DND-41 (cell line): ENCODE data around the gene CCDC136.

ENCODE experiments used
- ATAC-seq: fragments of 200-7000 bp; cut with Tn5 transposase; 3 replicates; pipeline ENCODE4 v1.9.1; 2021; ENCODE audit warnings: low read depth; ENCODE audit not compliant: insufficient read depth
- DNase-seq: peaks from one replicate; pipeline ENCODE4 v3.0.0-alpha.2; 2020
- H2AFZ ChIP-seq: 2 replicates; pipeline ENCODE4 v1.6.0; 2012; ENCODE audit warnings: low read depth, low read length
- H3K27ac ChIP-seq: 2 replicates; pipeline ENCODE4 v1.5.1; 2012; ENCODE audit warnings: low read length, inconsistent platforms
- H3K27me3 ChIP-seq: fragments of 200-600 bp; sonication (generic); 2 replicates; pipeline ENCODE4 v1.6.0; 2012; ENCODE audit warnings: low read length, mild to moderate bottlenecking, inconsistent platforms; ENCODE audit not compliant: insufficient read depth, poor library complexity
- H3K36me3 ChIP-seq: 2 replicates; pipeline ENCODE4 v1.5.1; 2012; ENCODE audit warnings: low read length, inconsistent platforms; ENCODE audit not compliant: insufficient read depth
- H3K4me1 ChIP-seq: 2 replicates; pipeline ENCODE4 v1.5.1; 2012; ENCODE audit warnings: mild to moderate bottlenecking, low read length; ENCODE audit not compliant: insufficient read depth
- H3K4me2 ChIP-seq: 2 replicates; pipeline ENCODE4 v1.6.0; 2012; ENCODE audit warnings: mild to moderate bottlenecking, moderate library complexity, low read length, inconsistent platforms; ENCODE audit not compliant: insufficient read depth
- H3K4me3 ChIP-seq, 2 experiments: fragments of 200-600 bp in 1 of 2; shearing (Covaris generic) in 1 of 2; 2 replicates each; pipeline ENCODE4 v1.5.1; 2012 to 2016; ENCODE audit warnings: inconsistent platforms in 2 of 2, low read length in 2 of 2, mild to moderate bottlenecking in 2 of 2, low read depth in 1 of 2, moderate library complexity in 1 of 2
- H3K79me2 ChIP-seq: 2 replicates; pipeline ENCODE4 v1.6.0; 2012; ENCODE audit warnings: low read length, inconsistent platforms; ENCODE audit not compliant: insufficient read depth
- H3K9ac ChIP-seq: 2 replicates; pipeline ENCODE4 v1.6.0; 2012; ENCODE audit warnings: low read depth, mild to moderate bottlenecking, inconsistent platforms, low read length, moderate library complexity
- H3K9me3 ChIP-seq: 2 replicates; pipeline ENCODE4 v1.5.1; 2012; ENCODE audit warnings: low read length, moderate library complexity, mild to moderate bottlenecking, inconsistent platforms; ENCODE audit not compliant: insufficient read depth, severe bottlenecking
- H4K20me1 ChIP-seq: 2 replicates; pipeline ENCODE4 v1.6.0; 2012; ENCODE audit warnings: low read length; ENCODE audit not compliant: insufficient read depth
- EZH2 ChIP-seq: IDR thresholded peaks from 3 replicates; pipeline ENCODE4 v1.6.1; 2012; ENCODE audit warnings: borderline replicate concordance, low read depth, mild to moderate bottlenecking, moderate library complexity, low read length, inconsistent platforms; ENCODE audit not compliant: severe bottlenecking
- TF ChIP-seq, protein P1 (sequence below): IDR thresholded peaks from 2 replicates; pipeline ENCODE4 v1.5.1; 2012; ENCODE audit warnings: borderline replicate concordance, low read length, moderate library complexity, mild to moderate bottlenecking; ENCODE audit not compliant: poor library complexity, severe bottlenecking; ENCODE audit errors: extremely low read depth

Gene CCDC136

DNA sequence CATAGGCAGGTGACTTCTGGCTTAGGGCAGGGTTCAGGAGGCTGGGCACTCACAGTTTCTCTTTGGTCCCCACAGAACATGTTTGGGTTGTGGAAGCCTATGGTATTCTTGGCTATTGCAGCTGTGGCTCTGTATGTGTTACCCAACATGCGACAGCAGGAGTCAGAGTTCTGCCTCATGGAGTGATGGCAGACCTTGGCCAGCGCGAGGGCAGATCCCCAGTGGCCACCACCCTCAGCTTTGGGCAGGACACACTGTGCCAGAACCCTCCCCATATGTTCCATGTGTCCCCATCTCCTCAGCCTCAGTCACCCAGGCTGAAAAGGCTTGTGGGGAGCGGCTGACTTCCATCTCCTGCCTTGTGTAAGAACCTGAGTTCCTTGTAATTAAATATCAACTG lies 30.0 kb downstream of the CCDC136 start:
- Histone ChIP-seq H3K27ac (no peak overlapping the region), H3K9ac (no peak overlapping the region), H2AFZ (no peak overlapping the region), H3K79me2 (no peaks in the 10 kb centered on the region), H3K27me3 (no peaks in the 10 kb centered on the region), H3K4me2 (no peak overlapping the region), H3K4me1 (no peaks in the 10 kb centered on the region), H3K4me3 (no peak overlapping the region), H3K9me3 (no peaks in the 10 kb centered on the region), H3K36me3 (no peaks in the 10 kb centered on the region), H4K20me1 (no peaks in the 10 kb centered on the region)
- no peak for DNase-seq
- no peak for ATAC-seq
- no peak for TF ChIP-seq EZH2
- TF ChIP-seq, protein P1, sequence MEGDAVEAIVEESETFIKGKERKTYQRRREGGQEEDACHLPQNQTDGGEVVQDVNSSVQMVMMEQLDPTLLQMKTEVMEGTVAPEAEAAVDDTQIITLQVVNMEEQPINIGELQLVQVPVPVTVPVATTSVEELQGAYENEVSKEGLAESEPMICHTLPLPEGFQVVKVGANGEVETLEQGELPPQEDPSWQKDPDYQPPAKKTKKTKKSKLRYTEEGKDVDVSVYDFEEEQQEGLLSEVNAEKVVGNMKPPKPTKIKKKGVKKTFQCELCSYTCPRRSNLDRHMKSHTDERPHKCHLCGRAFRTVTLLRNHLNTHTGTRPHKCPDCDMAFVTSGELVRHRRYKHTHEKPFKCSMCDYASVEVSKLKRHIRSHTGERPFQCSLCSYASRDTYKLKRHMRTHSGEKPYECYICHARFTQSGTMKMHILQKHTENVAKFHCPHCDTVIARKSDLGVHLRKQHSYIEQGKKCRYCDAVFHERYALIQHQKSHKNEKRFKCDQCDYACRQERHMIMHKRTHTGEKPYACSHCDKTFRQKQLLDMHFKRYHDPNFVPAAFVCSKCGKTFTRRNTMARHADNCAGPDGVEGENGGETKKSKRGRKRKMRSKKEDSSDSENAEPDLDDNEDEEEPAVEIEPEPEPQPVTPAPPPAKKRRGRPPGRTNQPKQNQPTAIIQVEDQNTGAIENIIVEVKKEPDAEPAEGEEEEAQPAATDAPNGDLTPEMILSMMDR: no peak

DNA sequence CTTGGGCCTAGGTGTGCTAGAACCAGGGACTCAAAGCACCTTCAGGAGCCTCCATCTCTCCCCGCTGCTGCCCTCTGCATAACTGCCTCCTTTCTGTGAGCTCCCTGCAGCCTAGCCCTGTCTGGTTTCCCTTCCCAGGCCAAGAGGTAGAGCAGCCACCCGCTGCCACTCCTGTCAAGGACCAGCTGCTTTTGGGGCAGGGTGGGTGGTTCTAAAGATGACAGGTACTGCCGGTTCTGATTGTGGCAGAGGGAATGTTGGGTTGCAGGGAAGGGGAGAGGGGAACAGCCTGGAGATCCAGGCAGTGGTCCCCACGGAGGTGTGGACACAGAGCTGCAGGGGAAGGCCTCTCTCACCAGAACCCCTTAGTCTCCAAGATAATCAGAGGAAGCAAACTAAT lies 34.7 kb downstream of the CCDC136 start:
- Histone ChIP-seq H3K4me3 (no peak overlapping the region), H3K9me3 (no peaks in the 10 kb centered on the region), H3K27me3 (no peaks in the 10 kb centered on the region), H3K9ac (no peak overlapping the region), H3K4me2 (no peak overlapping the region), H2AFZ (no peak overlapping the region), H3K36me3 (no peaks in the 10 kb centered on the region), H3K4me1 (no peaks in the 10 kb centered on the region), H4K20me1 (no peaks in the 10 kb centered on the region), H3K27ac (no peak overlapping the region), H3K79me2 (no peaks in the 10 kb centered on the region)
- TF ChIP-seq, protein P1: no peak
- TF ChIP-seq EZH2: no peak
- no peak for DNase-seq
- no peak; the same call in 2 of the 3 replicates for ATAC-seq

DNA sequence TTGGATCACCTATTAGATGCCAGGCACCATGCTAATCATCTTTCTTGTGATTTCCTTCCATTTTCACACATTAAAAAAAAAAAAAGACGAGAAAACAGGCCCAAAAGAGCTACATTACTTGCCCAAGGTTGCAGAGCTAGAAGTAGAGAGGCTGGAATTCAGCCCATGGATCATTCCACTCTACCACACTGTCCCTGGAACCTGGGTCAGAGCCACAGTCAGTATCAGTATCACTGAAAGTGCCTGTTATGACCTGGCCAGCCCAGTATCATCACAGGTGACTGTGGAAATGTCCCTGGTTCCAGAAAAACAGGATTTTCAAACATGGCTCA lies 35.1 kb downstream of the CCDC136 start:
- no peak overlapping the region for H3K9ac ChIP-seq
- H3K36me3 ChIP-seq: no peaks in the 10 kb centered on the region
- TF ChIP-seq EZH2: no peak
- TF ChIP-seq, protein P1: no peak
- no peak overlapping the region for H2AFZ ChIP-seq
- H4K20me1 ChIP-seq: no peaks in the 10 kb centered on the region
- DNase-seq: no peak
- H3K27me3 ChIP-seq: no peaks in the 10 kb centered on the region
- H3K27ac ChIP-seq: no peak overlapping the region
- no peaks in the 10 kb centered on the region for H3K9me3 ChIP-seq
- no peak overlapping the region for H3K4me3 ChIP-seq
- no peak overlapping the region for H3K4me2 ChIP-seq
- no peaks in the 10 kb centered on the region for H3K79me2 ChIP-seq
- ATAC-seq: no peak
- H3K4me1 ChIP-seq: no peaks in the 10 kb centered on the region

DNA sequence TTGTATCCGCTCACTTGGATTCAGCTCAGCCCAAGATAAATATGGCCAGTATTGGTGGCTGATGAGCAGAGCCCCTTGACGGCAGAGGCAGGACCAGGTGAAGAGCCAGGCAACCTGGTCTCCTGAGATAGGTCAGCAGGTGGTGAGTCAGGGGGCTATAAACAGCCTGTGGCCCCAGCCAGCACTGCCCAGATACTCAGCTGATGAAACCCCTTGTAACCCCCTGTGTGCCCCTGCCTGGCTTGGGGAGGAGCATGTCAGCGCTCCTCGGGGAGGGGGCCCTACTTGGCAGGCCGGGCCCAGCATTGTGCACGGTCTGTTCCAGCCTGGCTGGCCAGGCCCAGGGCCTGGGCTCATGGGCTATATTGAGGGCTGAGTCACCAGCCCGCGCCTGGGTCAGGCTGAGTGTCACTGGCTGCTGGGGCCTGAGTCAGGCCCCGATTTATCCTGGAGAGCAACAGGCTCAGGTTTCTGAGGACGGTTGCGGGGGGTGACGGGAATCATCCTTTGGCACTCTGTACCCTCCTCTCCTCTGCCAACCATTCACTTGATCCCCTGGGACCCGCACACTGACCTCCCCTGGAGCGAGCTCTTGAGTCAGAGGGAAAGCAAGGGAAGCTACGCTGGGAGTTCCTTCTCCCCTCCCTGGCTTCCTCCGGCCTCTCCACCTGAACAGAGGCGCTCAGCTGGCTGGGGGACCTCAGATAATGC lies 35.6 kb downstream of the CCDC136 start:
- DNase-seq (no peak), ATAC-seq (no peak)
- Histone ChIP-seq H3K9ac (no peak overlapping the region), H3K36me3 (no peaks in the 10 kb centered on the region), H3K27me3 (no peaks in the 10 kb centered on the region), H2AFZ (no peak overlapping the region), H3K4me2 (no peak overlapping the region), H4K20me1 (no peaks in the 10 kb centered on the region), H3K79me2 (no peaks in the 10 kb centered on the region), H3K9me3 (no peaks in the 10 kb centered on the region), H3K4me1 (no peaks in the 10 kb centered on the region), H3K27ac (no peak overlapping the region), H3K4me3 (no peak overlapping the region)
- TF ChIP-seq, protein P1: no peak
- TF ChIP-seq EZH2: no peak
